LNCAP (cell line): Measurements from ENCODE around the gene ASCC1.

Experiments used
- TF ChIP-seq, protein P1 (sequence below): fragments of 450-650 bp; IDR thresholded peaks from 2 replicates; pipeline ENCODE4 v1.5.1; 2017; ENCODE audit warnings: mild to moderate bottlenecking

ASCC1 gene

DNA sequence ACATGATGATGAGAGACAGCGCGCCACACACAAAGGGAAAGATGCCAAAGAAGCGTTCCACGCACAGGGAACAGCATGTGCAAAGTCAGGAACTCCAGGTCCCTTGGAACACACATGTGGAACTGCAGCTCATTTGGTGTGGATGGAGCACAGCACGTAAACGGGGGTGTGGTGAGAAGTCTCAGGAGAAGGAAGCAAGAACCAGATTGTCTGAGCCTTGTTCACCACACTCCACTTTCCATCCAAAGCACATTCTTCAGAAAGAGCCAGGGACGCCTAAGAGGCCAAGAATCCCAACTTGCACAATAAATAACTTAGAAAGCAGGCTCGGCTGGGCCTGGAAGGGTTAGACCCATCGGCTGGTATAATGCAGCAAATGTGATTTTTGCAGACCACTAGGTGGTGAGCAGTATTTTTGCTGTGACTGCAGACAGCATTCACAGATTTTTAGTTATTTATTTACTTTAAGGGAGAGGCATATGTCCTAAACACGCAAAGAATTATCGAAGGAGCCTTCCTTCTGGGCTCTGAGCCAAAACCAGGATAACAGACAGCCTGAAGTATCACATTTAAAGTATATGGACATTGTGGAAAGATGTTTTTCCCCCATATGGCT is 27.9 kb upstream of the ASCC1 start:
- TF ChIP-seq, protein P1, sequence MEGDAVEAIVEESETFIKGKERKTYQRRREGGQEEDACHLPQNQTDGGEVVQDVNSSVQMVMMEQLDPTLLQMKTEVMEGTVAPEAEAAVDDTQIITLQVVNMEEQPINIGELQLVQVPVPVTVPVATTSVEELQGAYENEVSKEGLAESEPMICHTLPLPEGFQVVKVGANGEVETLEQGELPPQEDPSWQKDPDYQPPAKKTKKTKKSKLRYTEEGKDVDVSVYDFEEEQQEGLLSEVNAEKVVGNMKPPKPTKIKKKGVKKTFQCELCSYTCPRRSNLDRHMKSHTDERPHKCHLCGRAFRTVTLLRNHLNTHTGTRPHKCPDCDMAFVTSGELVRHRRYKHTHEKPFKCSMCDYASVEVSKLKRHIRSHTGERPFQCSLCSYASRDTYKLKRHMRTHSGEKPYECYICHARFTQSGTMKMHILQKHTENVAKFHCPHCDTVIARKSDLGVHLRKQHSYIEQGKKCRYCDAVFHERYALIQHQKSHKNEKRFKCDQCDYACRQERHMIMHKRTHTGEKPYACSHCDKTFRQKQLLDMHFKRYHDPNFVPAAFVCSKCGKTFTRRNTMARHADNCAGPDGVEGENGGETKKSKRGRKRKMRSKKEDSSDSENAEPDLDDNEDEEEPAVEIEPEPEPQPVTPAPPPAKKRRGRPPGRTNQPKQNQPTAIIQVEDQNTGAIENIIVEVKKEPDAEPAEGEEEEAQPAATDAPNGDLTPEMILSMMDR, result peak; percentile 40

DNA sequence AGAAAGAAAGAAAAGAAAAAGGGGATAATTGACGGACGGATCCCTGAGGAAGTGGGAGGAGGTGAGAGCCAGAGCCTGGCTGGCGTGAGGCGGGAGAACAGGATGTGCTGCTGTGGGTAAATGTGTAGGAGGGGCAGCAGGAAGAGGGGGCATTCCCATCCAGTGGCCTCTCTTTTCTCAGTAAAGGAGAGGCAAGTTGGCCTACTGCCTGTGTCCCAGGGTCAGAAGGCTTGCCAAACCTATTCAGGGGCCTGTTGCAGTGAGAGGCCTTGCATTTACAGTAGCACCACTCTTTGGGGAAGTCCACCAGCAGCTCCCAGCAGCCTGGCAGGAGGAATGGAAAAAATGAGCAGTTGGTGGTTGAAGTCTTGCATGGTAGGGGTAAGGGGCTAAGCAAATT is 26.6 kb upstream of the ASCC1 start:
- TF ChIP-seq, protein P1, result no peak

DNA sequence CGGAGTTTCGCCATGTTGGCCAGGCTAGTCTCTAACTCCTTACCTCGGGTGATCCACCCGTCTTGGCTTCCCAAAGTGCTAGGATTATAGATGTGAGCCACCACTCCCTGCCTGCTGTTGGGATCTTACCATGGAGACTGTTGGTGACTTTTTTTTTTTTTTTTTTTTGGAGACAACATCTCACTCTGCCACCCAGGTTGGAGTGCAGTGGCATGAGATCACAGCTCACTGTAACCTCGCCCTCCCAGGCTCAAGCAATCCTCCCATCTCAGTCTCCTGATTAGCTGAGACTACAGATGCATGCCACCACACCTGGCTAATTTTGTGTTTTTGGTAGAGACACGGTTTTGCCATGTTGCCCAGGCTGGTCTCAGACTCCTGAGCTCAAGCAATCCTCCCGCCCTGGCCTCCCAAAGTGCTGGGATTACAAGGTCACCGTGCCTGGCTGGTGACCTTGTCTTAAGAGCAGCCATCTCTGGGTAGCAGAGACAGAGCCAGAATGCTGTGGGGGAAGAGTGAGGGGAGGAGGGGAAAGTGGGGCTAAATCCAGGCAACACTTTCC is 25.7 kb upstream of the ASCC1 start:
- TF ChIP-seq, protein P1, result no peak

DNA sequence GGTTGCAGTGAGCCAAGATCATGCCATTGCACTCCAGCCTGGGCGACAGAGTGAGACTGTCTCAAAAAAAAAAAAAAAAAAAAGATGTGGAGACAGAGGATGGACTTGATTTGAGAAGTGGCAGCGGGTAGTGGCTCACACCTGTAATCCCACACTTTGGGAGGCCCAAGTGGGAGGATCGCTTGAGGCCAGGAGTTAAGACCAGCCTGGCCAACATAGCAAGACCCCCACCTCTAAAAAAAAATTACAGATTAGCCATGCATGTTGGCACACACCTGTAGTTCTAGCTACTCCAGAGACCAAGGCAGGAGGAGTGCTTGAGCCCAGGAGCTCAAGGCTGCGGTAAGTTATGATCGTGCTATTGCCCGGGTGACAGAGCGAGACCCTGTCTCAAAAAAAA is 24.3 kb upstream of the ASCC1 start:
- TF ChIP-seq, protein P1, result no peak

DNA sequence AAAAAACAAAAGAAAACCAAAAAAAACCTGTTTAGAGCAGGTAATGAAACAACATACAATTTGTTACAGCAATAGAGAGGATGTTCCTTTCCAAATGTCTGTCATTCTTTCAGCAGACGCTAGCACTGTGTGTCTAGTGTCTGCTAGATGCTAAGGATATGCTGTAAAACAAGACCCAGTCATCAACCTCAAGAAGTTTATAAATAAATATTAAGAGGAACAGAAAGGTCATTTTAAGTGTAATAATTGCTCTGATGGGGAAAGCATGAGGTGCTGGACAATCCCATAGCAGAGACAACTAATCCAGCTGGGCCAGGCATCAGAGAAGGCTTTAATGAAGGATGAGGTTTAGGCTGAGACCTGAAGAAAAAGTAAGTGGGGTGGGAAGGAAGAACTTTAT is 23.3 kb upstream of the ASCC1 start:
- TF ChIP-seq, protein P1, result no peak

DNA sequence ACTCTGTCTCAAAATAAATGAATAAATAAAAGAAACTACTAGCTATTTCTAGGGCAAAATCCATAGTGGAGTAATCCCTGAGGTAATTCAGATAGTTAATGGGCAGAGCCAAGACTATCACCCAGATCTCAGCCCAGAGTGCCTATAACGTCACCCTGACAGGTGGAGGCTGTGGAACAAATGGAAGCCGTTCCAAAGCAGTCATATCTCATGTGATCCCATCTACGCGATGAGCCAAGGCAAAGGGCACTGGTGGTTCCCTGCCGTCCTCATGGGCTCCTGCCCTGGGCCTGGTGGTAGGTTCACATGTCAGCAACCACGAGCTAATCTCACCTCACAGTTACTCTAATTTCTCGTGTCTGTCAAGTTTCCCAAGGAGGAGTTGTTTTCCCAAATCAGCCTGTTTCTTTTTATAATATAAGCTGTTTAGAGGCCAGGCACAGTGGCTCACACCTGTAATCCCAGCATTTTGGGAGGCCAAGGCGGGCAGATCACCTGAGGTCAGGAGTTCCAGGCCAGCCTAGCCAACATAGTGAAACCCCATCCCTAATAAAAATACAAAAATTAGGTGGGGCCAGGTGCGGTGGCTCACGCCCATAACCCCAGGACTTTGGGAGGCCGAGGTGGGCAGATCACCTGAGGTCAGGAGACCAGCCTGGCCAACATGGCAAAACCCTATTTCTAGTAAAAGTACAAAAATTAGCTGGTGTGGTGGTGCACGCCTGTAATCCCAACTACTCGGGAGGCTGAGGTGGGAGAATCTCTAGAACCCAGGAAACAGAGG is 22.5 kb upstream of the ASCC1 start:
- TF ChIP-seq, protein P1, result no peak

DNA sequence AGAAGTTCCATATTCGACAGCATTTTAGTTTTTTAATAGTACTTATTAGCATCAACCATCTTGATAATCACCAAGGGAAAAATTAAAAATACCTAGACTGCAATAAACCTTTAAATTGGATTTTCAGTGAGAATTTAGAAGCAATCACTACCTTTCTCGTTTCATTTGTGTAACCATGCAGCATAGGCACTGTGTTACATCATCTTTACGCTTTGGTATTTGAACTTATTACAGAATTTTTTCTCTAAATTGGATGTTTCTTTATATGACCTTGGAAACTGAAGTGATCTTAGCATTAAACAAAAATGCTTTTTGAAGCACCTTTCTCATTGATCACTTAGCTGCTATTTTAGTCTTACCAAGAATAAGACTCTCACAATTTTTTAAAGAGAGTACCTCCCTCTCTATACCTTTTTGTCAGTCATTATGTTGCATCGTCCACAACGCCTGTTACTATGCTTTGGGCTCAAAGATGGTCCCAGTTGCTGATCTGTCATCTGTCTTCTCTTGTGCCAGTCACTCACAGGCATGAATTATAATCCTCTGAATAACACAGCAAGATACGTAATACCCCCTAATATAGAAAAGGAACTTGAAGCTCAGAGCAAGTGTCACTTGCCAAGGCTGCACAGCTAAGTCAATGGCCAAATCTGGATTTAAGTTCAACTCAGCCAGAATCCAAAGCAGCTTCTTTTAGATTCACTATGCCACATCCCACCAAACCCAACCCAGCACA is 19.6 kb upstream of the ASCC1 start:
- TF ChIP-seq, protein P1, result no peak
